HG02623 (cell line): ENCODE data around the gene HYI.
"Not testable (repeated sequence)": the region's sequence is repeated elsewhere in the genome, so short reads cannot be mapped to it uniquely, and the experiment has no call there.

Source experiments
- ATAC-seq: cut with Tn5 transposase; IDR thresholded peaks from one replicate; pipeline ENCODE4 v1.9.1; 2021; ENCODE audit warnings: moderate library complexity; ENCODE audit not compliant: unreplicated experiment

HYI gene

GRCh38 chr1:43453442-43454269 is at the start of gene HYI:
TSS of gene HYI (minus strand) at chr1:43453931. CDS start at chr1:43453793, 138 bp downstream.
- no peak for ATAC-seq

GRCh38 chr1:43501806-43502205 is 48.1 kb upstream of the HYI start:
- ATAC-seq: not testable (repeated sequence)

GRCh38 chr1:43499898-43500297 is 46.2 kb upstream of the HYI start:
- ATAC-seq: no peak

GRCh38 chr1:43495204-43495603 is 41.5 kb upstream of the HYI start:
- ATAC-seq: no peak

DNA sequence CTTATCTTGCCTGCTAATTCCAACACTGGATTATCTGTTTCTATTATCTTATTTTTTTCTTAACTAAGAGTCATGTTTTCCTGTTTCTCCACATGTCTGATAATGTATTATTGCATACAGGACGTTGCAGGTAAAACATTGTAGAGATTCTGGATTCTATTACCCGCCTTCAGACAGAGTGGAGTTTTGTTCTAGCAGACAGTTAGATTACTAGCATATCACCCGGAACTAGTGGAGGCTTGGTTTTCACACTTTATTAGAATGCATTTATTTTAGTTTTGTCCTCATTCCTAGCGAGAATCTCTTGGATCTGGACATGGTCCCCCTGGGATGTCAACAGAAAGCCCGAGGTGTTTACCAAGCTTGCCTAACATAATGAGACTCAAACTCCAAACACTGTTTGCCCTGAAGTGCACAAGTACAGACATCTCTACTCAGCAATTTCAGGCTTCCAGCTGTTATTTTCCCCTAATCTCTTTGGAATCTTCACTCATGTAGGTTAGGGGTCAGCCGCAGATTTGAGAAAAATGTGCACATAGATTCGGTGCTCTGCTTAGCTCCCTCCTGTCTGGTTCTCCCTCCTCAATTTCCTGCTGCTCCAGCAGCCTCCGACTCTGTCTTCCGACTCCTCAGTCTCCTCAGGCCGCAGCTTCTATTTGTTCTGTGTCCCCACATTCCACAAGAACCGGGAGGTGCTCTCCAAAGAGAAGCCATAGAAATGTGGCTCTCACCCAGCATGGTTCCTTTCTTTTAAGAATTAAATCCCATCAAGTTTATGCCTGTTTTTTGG is 40.1 kb upstream of the HYI start:
- ATAC-seq: no peak

DNA sequence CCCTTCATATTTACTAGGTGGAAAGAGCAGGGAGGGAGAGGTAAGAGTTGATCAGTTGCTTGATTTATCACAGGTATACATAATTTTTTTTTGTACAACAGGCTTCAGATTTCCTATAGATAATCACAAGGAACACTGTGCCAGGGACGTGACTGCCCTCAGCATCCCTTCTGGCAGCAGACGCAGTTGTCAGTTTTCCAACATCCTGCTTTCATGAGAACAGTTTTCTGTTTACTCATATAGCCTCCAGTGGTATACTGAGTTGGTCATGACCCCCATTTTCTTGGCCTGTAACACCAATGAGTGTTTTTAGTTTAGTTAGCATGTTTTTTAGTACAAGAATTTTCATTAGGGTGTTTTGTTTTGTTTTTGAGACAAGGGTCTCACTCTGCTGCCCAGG is 39.1 kb upstream of the HYI start:
- ATAC-seq: no peak

DNA sequence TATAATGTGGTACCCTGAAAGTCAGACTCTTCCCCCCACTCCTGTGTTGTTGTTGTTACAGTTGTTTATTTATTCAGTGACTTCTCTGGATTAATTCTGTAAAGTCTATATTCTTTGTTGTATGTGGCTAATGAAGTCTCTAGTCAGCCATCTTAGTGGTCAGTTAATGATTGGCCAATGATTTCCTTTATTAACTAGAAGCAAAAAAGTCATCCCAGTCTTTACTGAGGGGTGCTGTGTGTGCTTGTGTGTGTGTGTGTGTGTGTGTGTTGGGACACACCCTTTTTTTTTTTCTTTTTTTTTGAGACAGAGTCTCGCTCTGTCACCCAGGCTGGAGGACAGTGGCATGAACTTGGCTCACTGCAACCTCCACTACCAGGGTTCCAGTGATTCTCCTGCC is 37.3 kb upstream of the HYI start:
- ATAC-seq: no peak

DNA sequence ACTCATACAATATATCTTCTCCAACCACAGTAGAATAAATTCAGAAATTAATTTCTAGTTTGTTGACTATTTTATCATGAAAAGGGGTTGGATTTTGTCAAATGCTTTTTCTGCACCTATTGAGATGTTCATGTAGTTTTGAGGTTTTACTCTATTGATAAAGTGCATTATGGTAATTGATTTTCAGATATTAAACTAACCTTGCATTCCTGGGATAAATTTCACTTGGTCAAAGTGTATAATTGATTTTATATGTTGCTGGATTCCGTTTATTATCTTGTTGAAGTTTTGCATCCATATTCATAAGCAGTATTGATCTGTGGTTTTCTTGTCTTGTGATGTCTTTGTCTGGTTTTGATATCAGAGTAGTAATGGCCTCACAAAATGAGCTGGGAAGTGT is 34.4 kb upstream of the HYI start:
- no peak for ATAC-seq

- ATAC-seq: no peak
Observed at GRCh38 chr1:43484367-43484766, 30.6 kb upstream of the HYI start.

DNA sequence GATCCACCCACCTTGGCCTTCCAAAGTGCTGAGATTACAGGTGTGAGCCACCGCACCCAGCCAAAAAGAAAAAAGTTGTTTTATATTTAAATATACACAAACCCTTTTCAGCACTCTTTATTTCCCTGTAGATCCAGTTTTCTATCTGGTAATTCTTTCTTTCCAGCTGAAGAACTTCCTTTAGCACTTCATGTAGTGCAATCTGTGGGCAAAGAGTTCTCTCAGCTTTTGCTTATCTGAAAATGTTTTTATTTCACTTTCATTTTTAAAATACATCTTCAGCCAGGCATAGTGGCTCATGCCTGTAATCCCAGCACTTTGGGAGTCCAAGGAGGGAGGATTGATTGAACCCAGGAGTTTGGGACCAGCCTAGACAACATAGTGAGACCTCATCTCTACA is 28.5 kb upstream of the HYI start:
- no peak for ATAC-seq

GRCh38 chr1:43481491-43481890 is 27.8 kb upstream of the HYI start:
- ATAC-seq: no peak

- no peak for ATAC-seq
Observed at GRCh38 chr1:43479414-43479813, 25.7 kb upstream of the HYI start.

GRCh38 chr1:43477716-43478115 is 24.0 kb upstream of the HYI start:
- ATAC-seq: no peak

DNA sequence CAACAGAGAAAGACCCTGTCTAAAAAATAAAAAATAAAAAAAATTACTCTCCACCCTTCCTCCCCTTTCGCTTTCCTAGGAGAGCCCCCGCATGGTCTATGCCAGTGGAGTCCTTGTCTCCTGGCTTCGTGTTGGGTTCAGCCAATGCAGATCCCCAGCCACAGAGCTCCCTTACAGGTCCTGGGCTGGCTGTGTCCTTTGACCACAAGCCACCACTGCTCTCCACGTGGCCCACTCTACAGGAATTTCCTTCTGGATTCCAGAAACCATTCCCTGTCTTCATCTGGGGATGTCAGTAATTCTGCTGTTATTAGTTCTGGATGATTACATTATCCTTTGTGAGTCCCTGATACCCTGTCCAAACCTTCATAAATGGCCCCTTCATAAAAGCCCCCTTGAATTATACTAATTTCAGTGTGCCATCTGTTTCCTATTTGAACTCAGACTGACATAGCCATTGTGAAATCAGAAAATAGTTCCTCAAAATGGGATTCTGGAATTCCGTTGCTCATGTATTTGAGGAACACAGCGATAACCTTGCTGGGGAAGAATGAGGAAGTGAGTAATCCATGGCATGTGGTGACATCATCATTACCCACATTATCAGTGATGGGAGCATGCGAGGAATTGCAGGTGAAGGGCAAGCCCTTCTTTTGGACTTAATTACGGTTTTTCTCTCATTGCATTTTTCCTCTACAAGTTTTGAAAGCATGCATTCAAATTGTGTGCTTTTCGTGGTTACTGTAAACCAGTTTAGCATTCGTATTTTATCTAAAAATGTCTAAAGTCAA is 22.1 kb upstream of the HYI start:
- not testable (repeated sequence) for ATAC-seq

DNA sequence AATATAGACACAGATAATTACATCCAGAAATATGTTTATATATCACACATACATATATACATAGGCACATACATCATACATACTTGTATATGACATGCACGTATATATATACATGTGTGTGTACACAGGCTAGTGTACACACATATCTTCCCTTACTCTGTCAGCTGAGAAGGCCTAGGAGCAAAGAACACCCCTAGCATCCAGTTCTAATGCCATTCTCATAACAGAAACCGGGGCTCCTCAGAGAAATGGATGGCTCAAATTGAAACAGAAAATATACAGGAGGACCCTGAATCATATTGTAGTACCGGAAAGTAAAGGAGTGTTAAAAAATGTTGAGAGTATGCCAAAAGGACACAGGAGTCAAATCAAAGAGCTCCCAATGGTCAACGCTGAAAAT is 19.7 kb upstream of the HYI start:
- ATAC-seq: no peak

- ATAC-seq: not testable (repeated sequence)
Observed at GRCh38 chr1:43472463-43473151, 18.9 kb upstream of the HYI start.

GRCh38 chr1:43472087-43472462 is 18.3 kb upstream of the HYI start:
- ATAC-seq: no peak

GRCh38 chr1:43469932-43470331 is 16.2 kb upstream of the HYI start:
- no peak for ATAC-seq

DNA sequence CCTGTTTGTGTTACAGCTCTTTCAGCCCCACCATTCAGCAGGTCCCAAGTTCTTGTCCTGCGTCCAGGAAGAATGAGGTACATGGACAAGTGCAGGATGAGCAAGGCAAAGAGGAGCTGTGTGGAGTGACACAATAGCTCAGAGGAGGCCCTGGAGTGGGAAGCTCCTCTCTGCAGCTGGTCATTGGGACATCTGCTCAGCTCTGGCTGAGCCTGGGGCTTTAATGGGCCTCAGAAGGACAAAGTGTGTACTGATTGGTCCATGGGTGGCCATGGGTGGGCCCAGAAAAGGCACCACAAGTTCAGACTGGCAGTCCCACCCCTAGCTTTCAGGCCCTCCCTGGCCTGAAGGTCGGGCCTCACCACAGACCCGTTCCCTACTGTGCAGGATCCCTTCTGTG is 14.7 kb upstream of the HYI start:
- no peak for ATAC-seq

GRCh38 chr1:43466403-43466802 is 12.7 kb upstream of the HYI start:
- no peak for ATAC-seq

- no peak for ATAC-seq
Observed at GRCh38 chr1:43465505-43466067, 11.9 kb upstream of the HYI start.
